Stimulated activated naive CD8-positive, alpha-beta T cell treated with anti-CD3 and anti-CD28 coated beads, Interleukin-15, Interleukin-2, amounts not matched to agents 100 ng/mL and 50 ng/mL, for 24 hours (primary cell): ENCODE data around the gene DPF1.

Experiments used
- H3K27ac Mint-ChIP-seq: one replicate; pipeline ENCODE4 v1.8.0; 2021; ENCODE audit warnings: mild to moderate bottlenecking, mixed read lengths
- H3K27me3 Mint-ChIP-seq: one replicate; pipeline ENCODE4 v1.8.0; 2021; ENCODE audit warnings: mixed read lengths
- H3K36me3 Mint-ChIP-seq: one replicate; pipeline ENCODE4 v1.8.0; 2021; ENCODE audit warnings: low read depth, mixed read lengths
- H3K4me1 Mint-ChIP-seq: one replicate; pipeline ENCODE4 v1.8.0; 2021; ENCODE audit warnings: low read depth, mixed read lengths
- H3K4me3 Mint-ChIP-seq: one replicate; pipeline ENCODE4 v1.8.0; 2021; ENCODE audit warnings: mild to moderate bottlenecking, mixed read lengths
- H3K9me3 Mint-ChIP-seq: one replicate; pipeline ENCODE4 v1.8.0; 2021; ENCODE audit warnings: mixed read lengths

Gene DPF1

DNA sequence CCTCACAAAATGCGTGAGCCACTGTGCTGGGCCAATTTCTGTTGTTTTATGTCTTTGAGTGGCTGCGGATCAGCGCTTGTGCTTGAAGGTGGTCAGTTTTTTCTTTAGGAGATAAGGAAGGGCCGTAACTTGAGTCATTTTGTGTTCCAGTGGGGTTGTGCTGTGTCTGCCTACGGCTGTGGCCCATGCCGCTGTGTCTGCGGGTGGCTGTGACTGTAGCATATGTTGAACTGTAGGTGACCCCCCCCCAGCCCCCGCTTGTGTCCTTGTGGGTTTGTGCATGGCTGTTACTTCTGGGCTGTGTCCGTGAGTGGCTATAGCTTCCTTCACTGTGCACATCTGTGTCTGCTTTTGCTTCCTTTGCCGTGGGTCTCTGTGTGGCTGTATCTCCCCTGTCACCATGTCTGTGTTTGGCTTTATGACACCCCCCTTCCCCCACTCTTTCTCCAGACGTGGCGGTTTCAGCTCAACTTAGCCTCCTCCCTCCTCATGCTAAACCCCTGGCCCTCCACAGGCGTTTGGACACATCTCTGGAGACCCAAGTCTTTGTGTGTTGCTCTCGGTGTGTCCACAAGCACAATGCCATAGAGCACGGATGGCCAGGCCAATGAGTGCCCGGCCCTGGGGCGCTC lies 31.5 kb upstream of the DPF1 start:
- peaks cover 24% of the 10 kb centered on the region for H3K27me3 Mint-ChIP-seq

DNA sequence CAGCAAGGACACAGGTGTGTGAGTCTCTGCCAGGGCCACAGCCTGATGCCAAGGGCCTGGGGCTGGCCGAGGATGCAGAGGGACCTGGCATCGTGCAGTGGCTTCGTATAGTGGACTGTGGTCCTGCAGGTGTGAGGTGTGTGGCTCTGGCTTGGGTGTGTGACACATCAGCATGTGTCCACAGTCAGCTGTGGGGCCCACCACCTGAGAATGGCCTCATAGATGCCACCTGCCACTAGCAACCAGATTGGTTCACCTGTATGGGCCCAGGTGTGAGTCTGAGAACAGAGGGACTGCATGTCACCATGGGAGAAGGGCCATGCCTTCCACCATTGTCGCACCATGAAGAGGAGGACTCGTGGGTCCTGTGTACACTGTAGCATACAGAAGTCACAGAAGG lies 29.8 kb upstream of the DPF1 start:
- Mint-ChIP-seq H3K4me3 (no peak overlapping the region), H3K4me1 (peaks cover 16% of the 10 kb centered on the region), H3K36me3 (no peaks in the 10 kb centered on the region), H3K27me3 (peaks cover 24% of the 10 kb centered on the region), H3K9me3 (no peaks in the 10 kb centered on the region), H3K27ac (no peak overlapping the region)

More for the DNA sequence above, 31.5 kb upstream of the DPF1 start:
- Mint-ChIP-seq H3K27ac (no peak overlapping the region), H3K4me1 (peaks cover 16% of the 10 kb centered on the region), H3K9me3 (no peaks in the 10 kb centered on the region), H3K4me3 (no peak overlapping the region), H3K36me3 (no peaks in the 10 kb centered on the region)

DNA sequence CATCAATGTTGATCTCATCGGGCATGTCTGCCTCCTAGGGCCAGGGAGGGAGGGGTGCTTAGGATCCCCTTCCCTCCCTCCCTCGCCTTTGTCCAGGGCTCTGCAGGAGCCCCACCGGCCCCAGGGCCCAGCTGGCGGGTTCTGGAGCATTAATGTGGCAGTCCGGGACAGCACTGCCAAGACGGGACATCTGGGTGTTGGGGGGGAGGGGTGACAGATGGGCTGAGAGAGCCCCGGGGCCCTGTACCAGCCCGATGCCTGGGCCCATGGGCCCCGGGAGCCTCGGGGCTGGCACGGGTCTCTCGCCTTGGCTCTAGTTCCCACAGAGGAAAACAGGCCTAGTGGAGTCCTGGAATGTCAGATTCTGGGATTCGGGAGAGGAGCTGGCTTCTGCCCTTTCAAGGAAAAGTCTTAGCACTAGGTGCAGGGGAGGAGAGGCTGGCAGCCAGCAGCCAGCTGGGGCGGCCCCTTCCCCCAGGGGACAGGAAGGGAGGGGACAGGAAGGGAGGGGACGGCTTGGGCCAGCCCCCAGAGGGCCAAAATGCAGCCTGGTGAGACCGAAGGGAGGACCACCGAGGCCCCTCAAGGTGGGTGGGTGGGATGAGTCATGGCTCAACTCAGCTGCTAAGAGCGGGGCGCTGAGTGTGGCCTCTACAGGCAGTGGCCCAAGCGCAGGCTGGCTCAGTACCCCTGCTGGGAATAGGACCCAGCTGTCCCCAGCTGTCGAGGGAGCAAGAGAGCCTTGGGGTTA lies 29.1 kb upstream of the DPF1 start:
- H3K9me3 Mint-ChIP-seq: no peaks in the 10 kb centered on the region
- peaks cover 16% of the 10 kb centered on the region for H3K4me1 Mint-ChIP-seq
- H3K27ac Mint-ChIP-seq: no peak overlapping the region
- H3K27me3 Mint-ChIP-seq: peaks cover 23% of the 10 kb centered on the region
- no peak overlapping the region for H3K4me3 Mint-ChIP-seq
- H3K36me3 Mint-ChIP-seq: no peaks in the 10 kb centered on the region

DNA sequence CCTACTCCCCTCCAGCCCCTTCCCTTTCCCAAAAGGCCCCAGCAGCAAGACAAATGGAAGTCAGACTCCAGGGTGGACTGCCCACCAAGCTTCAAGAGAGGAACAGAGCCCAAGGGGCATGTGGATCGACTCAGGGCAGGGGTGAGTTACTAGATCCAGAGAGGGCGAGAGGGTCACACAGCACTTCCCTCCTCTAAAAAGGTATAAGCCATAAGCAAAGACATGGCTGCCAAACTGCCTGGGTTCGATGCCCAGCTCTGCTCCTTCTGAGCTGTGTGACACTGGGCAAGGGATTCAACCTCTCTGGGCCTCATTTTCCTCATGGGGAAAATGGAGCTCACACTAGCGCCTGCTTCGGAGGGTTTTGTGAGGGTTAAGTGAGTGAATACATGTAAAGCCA lies 28.4 kb upstream of the DPF1 start:
- no peaks in the 10 kb centered on the region for H3K9me3 Mint-ChIP-seq
- H3K36me3 Mint-ChIP-seq: no peaks in the 10 kb centered on the region
- H3K4me3 Mint-ChIP-seq: no peak overlapping the region
- H3K27me3 Mint-ChIP-seq: peaks cover 21% of the 10 kb centered on the region
- peaks cover 16% of the 10 kb centered on the region for H3K4me1 Mint-ChIP-seq
- no peak overlapping the region for H3K27ac Mint-ChIP-seq

DNA sequence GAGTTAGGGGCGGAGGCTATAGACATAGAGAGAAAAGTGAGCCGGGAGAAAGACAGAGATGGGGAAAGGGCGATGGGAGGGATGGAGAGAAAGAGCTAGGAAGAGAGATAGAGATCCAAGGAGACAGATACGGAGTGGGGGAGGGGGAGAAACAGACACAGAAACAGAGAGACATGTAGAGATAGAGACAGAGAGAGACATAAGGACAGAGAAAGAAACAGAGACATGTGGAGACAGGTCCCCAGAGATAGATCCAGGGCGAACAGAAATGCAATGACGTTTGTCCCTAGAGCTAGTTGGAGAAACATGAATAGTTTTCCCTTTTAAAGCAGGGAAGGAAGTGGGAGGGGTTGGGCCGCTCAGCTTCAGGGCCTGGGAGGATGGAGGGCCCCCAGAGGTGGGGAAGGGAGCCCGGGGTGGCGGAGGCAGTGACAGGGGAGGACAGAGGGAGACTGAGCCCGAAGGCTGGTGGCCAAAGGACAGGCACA lies 27.6 kb upstream of the DPF1 start:
- peaks cover 14% of the 10 kb centered on the region for H3K27me3 Mint-ChIP-seq
- H3K4me3 Mint-ChIP-seq: no peak overlapping the region
- no peak overlapping the region for H3K27ac Mint-ChIP-seq
- H3K36me3 Mint-ChIP-seq: no peaks in the 10 kb centered on the region
- H3K9me3 Mint-ChIP-seq: no peaks in the 10 kb centered on the region
- peaks cover 13% of the 10 kb centered on the region for H3K4me1 Mint-ChIP-seq

DNA sequence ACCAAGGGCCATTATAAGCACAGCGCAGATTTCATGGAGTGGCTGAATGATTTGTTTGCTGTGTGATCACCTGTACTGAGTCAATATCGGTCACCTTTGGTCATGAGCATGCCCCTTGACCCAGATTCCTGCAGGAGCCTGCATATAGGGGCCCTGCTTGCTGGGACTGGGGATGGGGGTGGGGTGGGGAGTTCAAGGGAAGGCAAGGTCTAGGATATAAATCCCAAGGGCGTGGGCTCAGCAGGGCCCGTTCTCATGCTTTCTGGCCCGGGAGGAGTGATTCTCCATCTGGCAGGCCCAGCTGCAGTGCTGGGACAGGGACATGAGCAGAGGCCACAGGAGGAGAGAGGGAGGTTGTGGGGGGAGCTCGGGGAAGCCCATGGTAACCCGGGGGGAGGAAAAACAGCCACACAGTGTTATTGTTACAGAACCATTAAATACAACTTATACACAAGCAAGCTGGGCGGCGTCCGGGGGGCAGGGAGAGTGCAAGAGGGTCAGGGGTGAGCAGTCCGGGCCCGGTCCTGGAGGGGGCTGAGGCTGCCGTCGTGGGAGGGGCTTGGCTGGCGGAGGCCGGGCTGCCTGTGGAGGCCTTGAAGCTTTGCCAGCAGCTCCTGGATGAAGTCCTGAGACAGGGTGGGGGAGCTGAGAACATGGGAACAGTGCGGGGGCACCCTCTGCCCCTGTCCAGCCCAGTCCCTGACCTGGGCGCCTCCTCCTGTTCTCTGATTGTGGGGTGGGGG lies 27.0 kb upstream of the DPF1 start:
- H3K4me3 Mint-ChIP-seq: no peak overlapping the region
- H3K27me3 Mint-ChIP-seq: peaks cover 12% of the 10 kb centered on the region
- H3K36me3 Mint-ChIP-seq: no peaks in the 10 kb centered on the region
- no peak overlapping the region for H3K27ac Mint-ChIP-seq
- no peaks in the 10 kb centered on the region for H3K9me3 Mint-ChIP-seq
- peaks cover 13% of the 10 kb centered on the region for H3K4me1 Mint-ChIP-seq

DNA sequence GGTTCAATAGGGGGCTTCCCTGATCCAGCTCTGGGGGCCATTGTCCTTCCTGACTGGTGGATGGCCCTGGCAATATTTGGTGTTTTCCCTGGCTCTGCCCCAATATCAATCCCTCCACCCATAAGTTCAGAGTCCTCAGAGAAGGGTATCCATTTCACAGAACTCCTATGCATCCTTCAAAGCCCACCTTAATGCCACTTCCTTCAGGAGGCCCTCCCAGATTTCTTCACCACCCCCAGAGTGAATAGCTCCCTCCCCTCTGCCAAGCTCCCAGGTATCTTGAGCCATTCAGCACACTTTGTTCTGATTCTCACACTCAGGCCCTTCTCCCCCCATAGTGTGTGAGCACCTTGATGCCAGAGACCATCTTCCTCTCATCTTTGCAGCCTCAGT lies 26.4 kb upstream of the DPF1 start:
- Mint-ChIP-seq H3K4me1 (peaks cover 12% of the 10 kb centered on the region), H3K36me3 (no peaks in the 10 kb centered on the region), H3K27me3 (peaks cover 8% of the 10 kb centered on the region), H3K27ac (no peak overlapping the region), H3K9me3 (no peaks in the 10 kb centered on the region), H3K4me3 (no peak overlapping the region)

DNA sequence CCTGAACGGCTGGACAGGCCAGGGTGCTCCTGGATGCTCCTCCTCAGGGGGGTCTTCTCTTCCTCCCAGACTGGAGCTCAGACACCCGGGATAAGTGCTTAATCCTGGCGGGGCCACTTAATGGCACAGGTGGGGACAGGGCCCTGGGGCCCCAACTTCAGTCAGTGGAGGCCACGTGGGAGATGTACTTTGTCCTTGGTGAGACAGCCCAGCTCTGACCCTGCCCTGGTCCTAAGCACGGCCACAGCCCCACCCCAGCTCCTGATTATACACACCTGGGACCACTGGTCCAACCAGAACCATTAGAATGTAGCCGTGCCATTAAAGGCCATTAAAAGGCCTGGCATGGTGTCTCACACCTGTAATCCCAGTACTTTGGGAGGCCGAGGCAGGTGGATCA lies 24.4 kb upstream of the DPF1 start:
- H3K9me3 Mint-ChIP-seq: no peaks in the 10 kb centered on the region
- no peak overlapping the region for H3K4me3 Mint-ChIP-seq
- peaks cover 4% of the 10 kb centered on the region for H3K27me3 Mint-ChIP-seq
- H3K27ac Mint-ChIP-seq: no peak overlapping the region
- H3K4me1 Mint-ChIP-seq: peaks cover 9% of the 10 kb centered on the region
- H3K36me3 Mint-ChIP-seq: no peaks in the 10 kb centered on the region

DNA sequence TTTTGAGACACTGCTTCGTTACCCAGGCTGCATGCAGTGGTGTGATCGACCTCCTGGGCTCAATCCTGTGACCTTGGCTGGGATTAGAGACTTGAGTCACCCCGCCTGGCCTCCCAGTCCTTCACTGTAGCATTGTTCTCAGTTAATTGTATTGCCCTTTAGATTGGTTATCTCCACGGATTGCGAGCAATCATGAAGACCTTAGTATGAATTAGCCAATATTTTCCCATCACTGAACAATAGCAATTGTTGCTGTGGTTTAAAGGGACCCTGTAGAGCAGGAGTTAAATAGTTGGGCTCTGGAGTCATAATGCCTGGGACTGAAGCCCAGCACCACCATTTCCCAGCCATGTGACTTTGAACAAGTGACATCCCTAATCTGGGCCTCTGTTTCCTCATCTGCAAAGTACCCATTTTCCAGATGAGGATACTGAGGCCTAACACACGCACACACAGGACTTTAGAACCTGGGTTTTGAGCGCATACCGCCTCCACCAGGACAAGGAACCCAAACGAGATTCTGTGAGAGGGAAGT lies 23.8 kb upstream of the DPF1 start:
- peaks cover 9% of the 10 kb centered on the region for H3K4me1 Mint-ChIP-seq
- H3K4me3 Mint-ChIP-seq: no peak overlapping the region
- H3K27ac Mint-ChIP-seq: no peak overlapping the region
- H3K27me3 Mint-ChIP-seq: peaks cover 4% of the 10 kb centered on the region
- no peaks in the 10 kb centered on the region for H3K36me3 Mint-ChIP-seq
- H3K9me3 Mint-ChIP-seq: no peaks in the 10 kb centered on the region

DNA sequence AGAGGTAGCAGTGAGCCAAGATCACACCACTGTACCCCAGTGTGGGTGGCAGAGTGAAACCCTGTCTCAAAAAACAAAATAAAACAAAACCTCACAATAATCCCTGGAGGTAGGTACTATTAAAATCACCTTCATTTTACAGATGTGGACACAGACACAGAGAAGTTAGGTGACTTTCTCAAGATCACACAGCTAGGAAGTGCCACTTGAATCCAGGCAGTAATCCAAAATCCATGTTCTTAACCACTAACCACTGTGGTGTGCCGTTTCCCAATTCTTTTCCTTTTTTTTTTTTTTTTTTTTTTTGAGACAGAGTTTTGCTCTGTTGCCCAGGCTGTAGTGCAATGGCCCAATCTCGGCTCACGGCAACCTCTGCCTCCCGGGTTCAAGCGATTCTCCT lies 23.1 kb upstream of the DPF1 start:
- Mint-ChIP-seq H3K36me3 (no peaks in the 10 kb centered on the region), H3K27ac (no peak overlapping the region), H3K4me3 (no peak overlapping the region), H3K9me3 (no peaks in the 10 kb centered on the region), H3K4me1 (peaks cover 9% of the 10 kb centered on the region), H3K27me3 (peaks cover 4% of the 10 kb centered on the region)

DNA sequence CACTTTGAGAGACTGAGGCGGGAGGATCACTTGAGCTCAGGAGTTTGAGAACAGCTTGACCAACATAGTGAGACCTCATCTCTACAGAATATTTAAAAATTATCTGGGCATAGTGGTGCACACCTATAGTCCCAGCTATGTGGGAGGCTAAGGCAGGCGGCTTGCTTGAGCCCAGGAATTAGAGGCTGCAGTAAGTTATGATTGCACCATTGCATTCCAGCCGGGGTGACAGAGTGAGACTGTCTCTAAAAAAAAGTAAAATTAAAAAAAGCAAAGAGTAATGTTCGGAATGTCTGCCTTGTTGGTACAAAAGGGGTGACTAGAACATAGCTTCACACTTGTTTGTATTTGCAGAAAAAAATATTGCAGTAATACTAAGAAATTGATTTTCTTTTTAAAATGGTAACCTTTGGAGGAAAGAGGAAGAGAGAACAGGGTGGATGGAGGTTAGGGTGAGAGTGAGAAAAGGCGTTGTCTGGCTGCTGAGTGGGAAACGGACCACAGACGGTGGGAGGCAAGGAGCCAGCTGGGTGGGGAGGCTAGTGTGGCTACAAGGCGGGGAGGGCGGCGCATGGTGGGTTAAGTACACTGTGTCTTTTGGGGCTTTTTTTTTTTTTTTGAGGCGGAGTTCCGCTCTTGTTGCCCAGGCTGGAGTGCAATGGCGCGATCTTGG lies 21.9 kb upstream of the DPF1 start:
- no peak overlapping the region for H3K4me3 Mint-ChIP-seq
- H3K4me1 Mint-ChIP-seq: peaks cover 3% of the 10 kb centered on the region
- no peaks in the 10 kb centered on the region for H3K9me3 Mint-ChIP-seq
- no peaks in the 10 kb centered on the region for H3K36me3 Mint-ChIP-seq
- no peak overlapping the region for H3K27ac Mint-ChIP-seq
- no peaks in the 10 kb centered on the region for H3K27me3 Mint-ChIP-seq

DNA sequence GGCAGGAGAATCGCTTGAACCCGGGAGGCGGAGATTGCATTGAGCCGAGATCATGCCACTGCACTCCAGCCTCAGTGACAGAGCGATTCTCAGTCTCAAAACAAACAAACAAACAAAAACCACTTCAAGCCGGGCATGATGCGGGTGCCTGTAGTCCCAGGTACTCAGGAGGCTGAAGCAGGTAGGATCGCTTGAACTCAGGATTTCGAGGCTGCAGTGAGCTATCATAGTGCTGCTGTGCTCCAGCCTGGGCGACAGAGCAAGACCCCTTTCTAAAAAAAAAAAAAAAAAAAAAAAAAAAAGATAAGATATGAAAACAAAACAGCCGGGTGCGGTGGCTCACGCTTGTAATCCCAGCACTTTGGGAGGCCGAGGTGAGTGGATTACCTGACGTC lies 19.3 kb upstream of the DPF1 start:
- peaks cover 4% of the 10 kb centered on the region for H3K27me3 Mint-ChIP-seq
- no peak overlapping the region for H3K27ac Mint-ChIP-seq
- H3K4me3 Mint-ChIP-seq: peak overlapping the region; percentile 65
- no peaks in the 10 kb centered on the region for H3K9me3 Mint-ChIP-seq
- no peaks in the 10 kb centered on the region for H3K36me3 Mint-ChIP-seq
- H3K4me1 Mint-ChIP-seq: peaks cover 3% of the 10 kb centered on the region

DNA sequence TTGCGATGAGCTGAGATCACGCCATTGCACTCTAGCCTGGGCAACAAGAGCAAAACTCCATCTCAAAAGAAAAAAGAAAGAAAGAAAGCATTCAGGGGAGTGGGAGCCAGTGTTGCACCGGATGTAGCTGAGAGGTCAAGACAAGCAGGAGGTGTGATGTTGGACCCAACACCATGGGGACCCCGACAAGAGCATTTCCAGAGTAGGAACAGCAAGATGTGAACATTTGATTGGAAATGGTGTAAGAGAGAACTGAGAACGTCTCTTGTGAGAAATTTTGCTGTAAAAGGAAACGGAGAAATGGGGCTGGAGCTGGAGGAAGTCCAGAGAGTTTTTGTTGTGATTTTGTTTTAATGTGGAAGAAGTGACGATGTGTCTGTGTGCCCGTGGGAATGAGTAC lies 15.8 kb upstream of the DPF1 start:
- H3K36me3 Mint-ChIP-seq: no peaks in the 10 kb centered on the region
- H3K27me3 Mint-ChIP-seq: peaks cover 4% of the 10 kb centered on the region
- peaks cover 3% of the 10 kb centered on the region for H3K4me1 Mint-ChIP-seq

DNA sequence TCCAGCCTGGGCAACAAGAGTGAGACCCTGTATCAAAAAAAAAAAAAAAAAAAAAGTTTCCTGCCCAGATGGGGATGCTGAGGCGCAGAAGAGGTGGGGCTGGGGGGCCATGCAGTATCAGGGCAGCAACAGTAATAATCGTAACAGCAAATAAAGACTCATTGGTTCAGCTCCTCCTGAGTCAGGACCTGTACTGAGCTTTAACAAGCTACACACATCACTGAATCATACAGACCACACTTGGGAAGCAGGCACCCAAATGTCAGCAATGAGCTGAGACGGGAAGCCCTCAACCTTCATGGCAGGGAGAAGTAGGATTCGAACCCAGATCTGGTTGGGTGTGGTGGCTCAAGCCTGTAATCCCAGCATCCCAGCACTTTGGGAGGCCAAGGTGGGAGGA lies 10.6 kb upstream of the DPF1 start:
- Mint-ChIP-seq H3K36me3 (no peaks in the 10 kb centered on the region), H3K4me1 (peaks cover 3% of the 10 kb centered on the region), H3K27me3 (peaks cover 27% of the 10 kb centered on the region), H3K27ac (no peak overlapping the region), H3K9me3 (no peaks in the 10 kb centered on the region), H3K4me3 (no peak overlapping the region)

More for the DNA sequence above, 15.8 kb upstream of the DPF1 start:
- Mint-ChIP-seq H3K27ac (no peak overlapping the region), H3K4me3 (no peak overlapping the region), H3K9me3 (no peaks in the 10 kb centered on the region)
